GM18868 (cell line): Measurements from ENCODE around the gene KLF2.
A peak's percentile ranks its signal among the peaks of the same experiment; 100 is the strongest.

ENCODE experiments used
- ATAC-seq: cut with Tn5 transposase; IDR thresholded peaks from one replicate; pipeline ENCODE4 v1.9.1; 2021; ENCODE audit warnings: mild to moderate bottlenecking, moderate library complexity; ENCODE audit not compliant: unreplicated experiment

KLF2 gene

GRCh38 chr19:16306728-16307402 is 17.8 kb upstream of the KLF2 start:
- no peak for ATAC-seq

DNA sequence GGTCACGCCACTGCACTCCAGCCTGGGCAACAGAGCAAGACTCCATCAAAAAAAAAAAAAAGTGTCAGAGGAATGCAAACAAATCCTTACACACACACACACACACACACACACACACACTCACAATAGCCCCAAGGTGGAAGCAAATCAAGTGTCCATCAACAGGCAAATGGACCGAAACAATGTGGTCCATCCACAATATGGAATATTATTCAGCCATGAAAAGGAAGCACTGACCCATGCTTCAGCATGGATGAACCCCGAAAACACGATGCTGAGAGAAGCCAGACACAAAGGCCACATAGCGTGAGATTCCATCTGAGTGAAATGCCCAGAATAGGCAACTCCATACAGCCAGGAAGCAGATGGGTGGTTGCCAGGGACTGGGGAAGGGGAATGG is 16.5 kb upstream of the KLF2 start:
- ATAC-seq, result no peak

GRCh38 chr19:16309643-16310042 is 15.0 kb upstream of the KLF2 start:
- no peak for ATAC-seq

DNA sequence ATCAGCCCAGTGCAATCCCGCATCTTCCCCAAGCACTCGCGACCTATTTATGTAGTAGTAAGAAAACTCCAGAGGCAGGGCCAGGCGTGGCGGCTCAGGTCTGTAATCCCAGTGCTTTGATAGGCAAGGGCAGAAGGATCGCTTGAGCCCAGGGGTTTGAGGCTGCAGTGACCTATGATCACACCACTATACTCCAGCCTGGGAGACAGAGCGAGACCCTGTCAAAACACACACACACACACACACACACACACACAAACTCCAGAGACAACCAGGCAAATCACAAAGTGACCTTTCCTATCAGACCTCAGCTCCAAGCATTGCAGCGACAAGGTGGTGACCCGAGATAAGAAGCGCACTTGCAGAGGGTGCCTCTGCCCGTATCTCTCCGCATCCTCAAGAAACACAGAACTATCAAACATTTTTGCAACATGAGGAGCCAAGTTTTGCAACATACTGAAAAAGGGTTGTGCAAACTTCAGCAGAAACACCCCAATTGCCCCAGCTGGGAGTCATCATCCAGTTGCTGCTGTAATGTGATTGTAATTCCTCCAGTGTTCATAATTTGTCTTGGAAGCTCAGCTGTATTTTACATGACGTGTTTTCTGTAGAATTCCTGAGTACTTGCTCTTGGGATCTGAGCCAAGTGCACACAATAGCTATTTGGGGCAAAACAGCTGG is 8.7 kb upstream of the KLF2 start:
- ATAC-seq, result no peak

DNA sequence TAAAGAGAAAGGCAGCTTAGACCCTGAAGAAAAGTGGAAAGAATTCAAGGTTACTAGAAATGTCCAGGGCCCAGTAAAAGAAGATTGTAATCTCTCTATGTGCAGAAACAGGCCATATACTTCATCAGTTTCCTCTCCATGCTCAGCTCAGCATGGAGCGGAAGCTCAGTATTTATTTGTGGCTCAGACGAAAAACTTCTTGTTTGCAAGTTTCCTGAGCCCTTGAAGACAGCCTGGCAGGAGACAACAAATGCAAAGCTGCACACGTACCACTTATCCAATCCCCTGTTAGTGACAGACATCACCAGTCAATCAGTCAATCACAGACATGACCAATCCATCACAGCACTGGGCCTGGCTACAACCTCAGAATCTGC is 8.1 kb upstream of the KLF2 start:
- ATAC-seq, result no peak

GRCh38 chr19:16319481-16319880 is 5.1 kb upstream of the KLF2 start:
- ATAC-seq, result no peak

GRCh38 chr19:16320987-16321386 is 3.6 kb upstream of the KLF2 start:
- ATAC-seq, result no peak

DNA sequence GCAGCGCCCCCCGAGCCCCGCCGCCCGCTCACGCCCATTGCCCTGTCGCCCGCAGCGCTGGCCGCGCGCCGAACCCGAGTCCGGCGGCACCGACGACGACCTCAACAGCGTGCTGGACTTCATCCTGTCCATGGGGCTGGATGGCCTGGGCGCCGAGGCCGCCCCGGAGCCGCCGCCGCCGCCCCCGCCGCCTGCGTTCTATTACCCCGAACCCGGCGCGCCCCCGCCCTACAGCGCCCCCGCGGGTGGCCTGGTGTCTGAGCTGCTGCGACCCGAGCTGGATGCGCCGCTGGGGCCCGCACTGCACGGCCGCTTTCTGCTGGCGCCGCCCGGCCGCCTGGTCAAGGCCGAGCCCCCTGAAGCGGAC is 518 bp downstream of the KLF2 start:
- ATAC-seq, result peak; percentile 21

DNA sequence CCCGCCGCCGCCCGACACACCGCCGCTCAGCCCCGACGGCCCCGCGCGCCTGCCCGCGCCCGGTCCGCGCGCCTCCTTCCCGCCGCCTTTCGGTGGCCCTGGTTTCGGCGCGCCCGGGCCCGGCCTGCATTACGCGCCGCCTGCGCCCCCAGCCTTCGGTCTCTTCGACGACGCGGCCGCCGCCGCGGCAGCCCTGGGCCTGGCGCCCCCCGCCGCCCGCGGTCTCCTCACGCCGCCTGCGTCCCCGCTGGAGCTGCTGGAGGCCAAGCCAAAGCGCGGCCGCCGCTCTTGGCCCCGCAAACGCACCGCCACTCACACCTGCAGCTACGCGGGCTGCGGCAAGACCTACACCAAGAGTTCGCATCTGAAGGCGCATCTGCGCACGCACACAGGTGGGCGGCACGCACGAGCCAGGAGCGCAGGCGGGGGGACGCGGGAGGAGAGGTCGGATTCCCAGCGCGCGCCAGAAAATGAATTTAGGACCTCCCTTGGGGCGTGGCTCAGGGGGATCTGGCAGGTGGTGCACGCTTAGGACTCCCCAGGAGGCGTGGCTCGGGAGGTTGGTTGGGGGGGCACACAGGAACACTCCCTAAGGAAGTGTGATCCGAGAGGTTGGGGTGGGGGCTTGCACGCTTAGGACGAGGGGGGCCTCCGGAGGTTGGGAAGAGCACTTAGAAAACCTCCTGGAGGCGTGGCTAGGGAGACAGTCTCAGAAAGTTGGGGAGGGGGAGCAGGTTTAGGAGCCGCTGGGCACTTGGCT is 1.2 kb downstream of the KLF2 start:
- ATAC-seq, result no peak

DNA sequence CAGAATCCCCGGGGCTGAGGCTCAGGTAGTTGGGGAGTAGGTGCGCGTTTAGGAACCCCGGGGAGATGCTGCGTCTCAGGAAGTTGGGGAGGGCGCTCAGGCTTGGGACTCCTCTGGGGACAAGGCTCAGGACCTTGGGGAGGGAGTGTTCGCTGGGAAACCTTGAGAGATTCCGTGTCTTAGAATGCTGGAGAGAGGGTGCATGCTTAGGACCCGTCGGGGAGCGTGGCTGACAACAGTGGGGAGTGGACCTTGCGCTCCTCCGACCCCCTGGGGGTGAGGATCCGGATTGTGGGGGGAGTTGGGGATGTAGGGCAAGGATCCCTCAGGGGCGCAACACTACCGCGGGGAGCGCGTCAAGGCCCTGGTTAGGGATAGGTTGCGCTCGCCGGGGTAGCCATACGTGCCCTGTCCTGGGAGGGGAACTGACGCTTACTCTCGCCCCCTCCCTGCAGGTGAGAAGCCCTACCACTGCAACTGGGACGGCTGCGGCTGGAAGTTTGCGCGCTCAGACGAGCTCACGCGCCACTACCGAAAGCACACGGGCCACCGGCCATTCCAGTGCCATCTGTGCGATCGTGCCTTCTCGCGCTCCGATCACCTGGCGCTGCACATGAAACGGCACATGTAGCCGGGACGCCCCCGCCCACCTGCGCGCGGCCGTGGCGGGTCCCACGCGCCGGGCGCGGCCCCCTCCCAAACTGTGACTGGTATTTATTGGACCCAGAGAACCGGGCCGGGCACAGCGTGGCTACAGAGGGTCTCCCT is 2.0 kb downstream of the KLF2 start:
- ATAC-seq, result no peak

DNA sequence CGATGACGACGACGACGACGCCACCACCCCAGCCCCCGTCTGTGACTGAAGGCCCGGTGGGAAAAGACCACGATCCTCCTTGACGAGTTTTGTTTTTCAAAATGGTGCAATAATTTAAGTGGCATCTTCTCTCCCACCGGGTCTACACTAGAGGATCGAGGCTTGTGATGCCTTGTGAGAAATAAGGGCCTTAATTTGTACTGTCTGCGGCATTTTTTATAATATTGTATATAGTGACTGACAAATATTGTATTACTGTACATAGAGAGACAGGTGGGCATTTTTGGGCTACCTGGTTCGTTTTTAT is 2.5 kb downstream of the KLF2 start:
- no peak for ATAC-seq

DNA sequence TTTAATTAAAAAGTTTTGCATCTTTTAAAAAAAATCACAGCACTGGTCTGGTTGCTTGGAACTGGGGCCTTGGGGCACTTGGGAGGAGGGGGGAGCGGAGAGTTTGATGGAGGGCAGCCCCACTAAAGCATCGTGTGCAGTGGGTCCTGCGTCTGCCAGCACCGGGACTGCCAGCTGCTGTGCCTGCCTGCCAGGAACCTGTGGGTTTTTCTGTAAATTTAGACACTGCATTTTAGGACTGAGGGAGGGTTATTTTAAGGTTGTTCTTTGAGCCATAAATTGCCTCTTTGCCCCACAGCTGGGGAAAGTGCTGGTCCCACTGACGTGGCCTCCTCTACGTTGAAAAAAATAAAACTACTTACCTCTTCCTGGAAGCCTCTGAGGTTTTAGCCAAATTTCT is 2.9 kb downstream of the KLF2 start:
- ATAC-seq, result no peak

- ATAC-seq, result no peak
Measured at GRCh38 chr19:16327911-16328823, 3.5 kb downstream of the KLF2 start.

DNA sequence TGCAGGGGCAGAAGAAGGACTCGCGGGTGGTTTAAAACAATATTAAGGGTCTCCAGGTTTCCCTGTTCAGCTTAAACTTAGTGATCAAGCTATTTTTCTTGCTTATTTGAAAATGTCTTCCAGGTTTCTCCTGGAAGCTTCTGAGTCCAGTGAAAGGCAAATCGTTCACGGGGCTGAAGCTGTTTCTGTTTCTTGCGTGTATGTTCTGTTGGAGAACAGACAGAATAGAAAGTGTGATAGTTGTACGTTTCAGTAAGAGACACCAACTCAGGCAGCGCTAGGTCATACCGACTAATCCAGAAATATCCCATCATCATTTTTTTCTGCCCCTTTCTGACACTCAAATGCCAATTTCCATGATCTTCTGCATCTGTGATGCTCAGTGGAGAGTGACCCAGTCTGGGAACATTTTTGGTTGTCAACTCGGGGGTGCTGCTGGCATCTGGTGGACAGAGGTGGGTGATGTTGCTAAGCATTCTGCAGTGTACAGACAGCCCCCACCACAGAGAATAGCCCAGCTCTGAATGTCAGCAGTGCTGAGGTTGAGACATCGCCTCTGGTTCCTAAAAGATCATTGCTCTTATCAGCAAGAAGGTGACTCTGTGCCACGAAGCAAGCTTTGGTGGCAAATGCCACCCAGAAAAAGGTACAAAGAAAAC is 4.3 kb downstream of the KLF2 start:
- ATAC-seq, result no peak

- ATAC-seq, result peak; percentile 78
Measured at GRCh38 chr19:16330368-16330801, 5.8 kb downstream of the KLF2 start.

- no peak for ATAC-seq
Measured at GRCh38 chr19:16330806-16331690, 6.4 kb downstream of the KLF2 start.

- ATAC-seq, result no peak
Measured at GRCh38 chr19:16333001-16333586, 8.5 kb downstream of the KLF2 start.

DNA sequence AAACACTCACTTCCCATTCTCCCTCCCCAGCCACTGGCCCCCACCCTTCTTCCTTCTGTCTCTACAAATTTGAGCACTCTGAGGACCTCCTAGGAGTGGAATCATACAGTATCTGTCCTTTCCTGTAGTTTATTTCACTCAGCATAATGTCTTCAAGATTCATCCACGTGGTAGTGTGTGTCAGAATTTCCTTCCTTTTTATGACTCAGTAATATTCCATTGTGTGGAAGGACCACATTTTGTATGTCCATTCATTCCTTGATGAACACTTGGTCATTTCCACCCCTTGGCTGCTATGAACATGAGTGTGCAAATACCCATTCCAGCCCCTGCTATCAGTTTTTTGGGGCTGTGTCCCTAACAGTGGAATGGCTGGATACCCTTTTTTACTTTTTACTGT is 9.8 kb downstream of the KLF2 start:
- no peak for ATAC-seq

DNA sequence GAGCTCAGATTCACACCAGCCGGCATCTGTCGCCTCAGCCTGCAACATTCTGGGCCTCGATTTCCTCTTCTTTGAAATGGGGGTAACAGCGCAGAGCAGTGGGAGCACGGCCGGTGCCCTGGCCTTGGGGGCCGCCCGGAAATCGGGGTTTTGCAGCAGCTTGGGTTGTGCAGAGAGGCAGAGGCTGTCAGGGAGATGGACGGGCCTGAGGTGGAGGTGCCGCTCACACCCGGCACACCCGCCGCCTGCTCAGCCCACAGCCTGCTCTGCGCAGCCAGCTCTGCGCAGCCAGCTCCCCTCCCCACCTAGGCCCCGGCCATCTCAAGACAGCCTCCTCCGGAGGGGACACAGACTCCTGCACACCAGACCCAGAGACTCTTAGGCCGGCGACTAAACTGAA is 10.6 kb downstream of the KLF2 start:
- ATAC-seq, result no peak
